BE2C (cell line): Measurements from ENCODE around the gene ADIPOR2.

Experiments used
- DNase-seq: peaks from one replicate; pipeline ENCODE4 v3.0.0-alpha.2; 2020
- H3K27me3 ChIP-seq: fragments of 250-450 bp; sonication (Bioruptor Pico); 2 replicates; pipeline ENCODE4 v1.5.1; 2020; ENCODE audit warnings: mild to moderate bottlenecking
- H3K36me3 ChIP-seq: fragments of 250-450 bp; sonication (Bioruptor Pico); 2 replicates; pipeline ENCODE4 v1.5.1; 2020; ENCODE audit warnings: mild to moderate bottlenecking
- H3K4me1 ChIP-seq: fragments of 250-450 bp; sonication (Bioruptor Pico); 2 replicates; pipeline ENCODE4 v1.5.1; 2020
- H3K4me3 ChIP-seq: 2 replicates; pipeline ENCODE4 v1.5.1; 2011; ENCODE audit warnings: low read depth, low read length
- H3K9me3 ChIP-seq: fragments of 250-450 bp; sonication (Bioruptor Pico); 2 replicates; pipeline ENCODE4 v1.5.1; 2020
- TF ChIP-seq, protein P1 (sequence below): IDR thresholded peaks from 2 replicates; pipeline ENCODE4 v1.5.1; 2012; ENCODE audit warnings: mild to moderate bottlenecking, low read depth, low read length

Gene ADIPOR2

DNA sequence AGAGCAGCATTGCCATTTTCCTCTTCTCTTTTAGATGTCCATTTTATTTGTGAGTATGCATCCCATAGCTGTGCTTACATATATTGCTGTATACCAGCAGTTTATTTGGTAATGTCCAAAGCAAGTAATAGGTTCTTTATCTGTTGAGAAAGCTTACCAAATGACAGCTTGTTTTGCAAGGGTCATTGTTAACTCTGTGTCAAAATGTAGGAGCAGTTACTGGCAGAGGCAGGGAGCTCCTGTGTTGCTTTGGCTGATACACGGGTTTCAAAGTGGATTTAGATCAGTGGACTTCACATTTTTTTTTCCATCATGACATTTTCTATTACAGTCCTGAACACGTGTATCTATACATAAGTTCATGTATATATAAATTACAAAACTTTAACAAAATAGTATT, 91.3 kb downstream of the ADIPOR2 start:
- H3K27me3 ChIP-seq: no peaks in the 10 kb centered on the region
- H3K9me3 ChIP-seq: no peaks in the 10 kb centered on the region
- no peaks in the 10 kb centered on the region for H3K4me1 ChIP-seq
- TF ChIP-seq, protein P1, sequence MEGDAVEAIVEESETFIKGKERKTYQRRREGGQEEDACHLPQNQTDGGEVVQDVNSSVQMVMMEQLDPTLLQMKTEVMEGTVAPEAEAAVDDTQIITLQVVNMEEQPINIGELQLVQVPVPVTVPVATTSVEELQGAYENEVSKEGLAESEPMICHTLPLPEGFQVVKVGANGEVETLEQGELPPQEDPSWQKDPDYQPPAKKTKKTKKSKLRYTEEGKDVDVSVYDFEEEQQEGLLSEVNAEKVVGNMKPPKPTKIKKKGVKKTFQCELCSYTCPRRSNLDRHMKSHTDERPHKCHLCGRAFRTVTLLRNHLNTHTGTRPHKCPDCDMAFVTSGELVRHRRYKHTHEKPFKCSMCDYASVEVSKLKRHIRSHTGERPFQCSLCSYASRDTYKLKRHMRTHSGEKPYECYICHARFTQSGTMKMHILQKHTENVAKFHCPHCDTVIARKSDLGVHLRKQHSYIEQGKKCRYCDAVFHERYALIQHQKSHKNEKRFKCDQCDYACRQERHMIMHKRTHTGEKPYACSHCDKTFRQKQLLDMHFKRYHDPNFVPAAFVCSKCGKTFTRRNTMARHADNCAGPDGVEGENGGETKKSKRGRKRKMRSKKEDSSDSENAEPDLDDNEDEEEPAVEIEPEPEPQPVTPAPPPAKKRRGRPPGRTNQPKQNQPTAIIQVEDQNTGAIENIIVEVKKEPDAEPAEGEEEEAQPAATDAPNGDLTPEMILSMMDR: no peak
- peaks cover 32% of the 10 kb centered on the region for H3K36me3 ChIP-seq
- no peak overlapping the region for H3K4me3 ChIP-seq
- no peak for DNase-seq

DNA sequence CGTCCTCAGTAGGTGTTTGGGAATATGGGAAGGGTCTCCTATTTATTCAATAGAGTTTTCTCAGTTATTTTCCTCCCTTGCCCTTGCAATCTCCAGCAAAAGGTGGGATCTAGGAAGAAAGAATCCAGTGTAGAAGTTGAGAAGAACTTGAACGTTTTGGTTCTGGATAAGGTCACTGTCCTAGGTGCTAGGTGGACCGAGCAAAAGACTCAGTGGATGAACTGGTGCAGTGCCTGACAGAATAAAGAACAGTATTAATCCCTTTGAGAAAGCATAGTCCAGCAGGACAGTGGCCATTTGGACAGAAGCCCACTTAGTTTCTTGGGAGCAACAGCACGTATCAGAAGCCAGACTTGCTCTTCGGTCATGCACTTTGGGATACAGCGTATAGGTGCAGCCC, 96.8 kb downstream of the ADIPOR2 start:
- TF ChIP-seq, protein P1: no peak
- no peaks in the 10 kb centered on the region for H3K9me3 ChIP-seq
- H3K36me3 ChIP-seq: peaks cover 21% of the 10 kb centered on the region
- H3K27me3 ChIP-seq: no peaks in the 10 kb centered on the region
- H3K4me1 ChIP-seq: peaks cover 6% of the 10 kb centered on the region; the same call in 1 of the 2 replicates
- DNase-seq: no peak
- H3K4me3 ChIP-seq: no peak overlapping the region

DNA sequence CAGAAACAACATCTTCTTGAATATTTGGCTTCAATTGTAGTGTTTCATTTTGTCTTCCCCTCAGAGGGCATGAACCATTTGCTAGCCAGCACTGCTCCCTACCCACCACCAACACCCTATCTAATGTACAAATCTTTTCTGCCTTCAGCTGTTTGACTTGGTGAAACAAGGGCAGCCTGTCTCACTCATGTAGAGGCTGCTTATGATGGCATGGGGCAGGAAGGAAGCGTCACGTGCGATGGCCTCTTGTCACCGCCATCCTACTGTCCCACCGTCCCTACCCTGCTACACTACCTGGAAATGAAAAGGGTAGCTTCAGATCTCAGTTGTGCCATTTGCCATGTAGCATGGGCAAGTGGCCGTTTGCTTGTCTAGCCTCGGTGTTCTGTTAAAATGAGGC, 99.6 kb downstream of the ADIPOR2 start:
- H3K4me1 ChIP-seq: peaks cover 6% of the 10 kb centered on the region; the same call in 1 of the 2 replicates

DNA sequence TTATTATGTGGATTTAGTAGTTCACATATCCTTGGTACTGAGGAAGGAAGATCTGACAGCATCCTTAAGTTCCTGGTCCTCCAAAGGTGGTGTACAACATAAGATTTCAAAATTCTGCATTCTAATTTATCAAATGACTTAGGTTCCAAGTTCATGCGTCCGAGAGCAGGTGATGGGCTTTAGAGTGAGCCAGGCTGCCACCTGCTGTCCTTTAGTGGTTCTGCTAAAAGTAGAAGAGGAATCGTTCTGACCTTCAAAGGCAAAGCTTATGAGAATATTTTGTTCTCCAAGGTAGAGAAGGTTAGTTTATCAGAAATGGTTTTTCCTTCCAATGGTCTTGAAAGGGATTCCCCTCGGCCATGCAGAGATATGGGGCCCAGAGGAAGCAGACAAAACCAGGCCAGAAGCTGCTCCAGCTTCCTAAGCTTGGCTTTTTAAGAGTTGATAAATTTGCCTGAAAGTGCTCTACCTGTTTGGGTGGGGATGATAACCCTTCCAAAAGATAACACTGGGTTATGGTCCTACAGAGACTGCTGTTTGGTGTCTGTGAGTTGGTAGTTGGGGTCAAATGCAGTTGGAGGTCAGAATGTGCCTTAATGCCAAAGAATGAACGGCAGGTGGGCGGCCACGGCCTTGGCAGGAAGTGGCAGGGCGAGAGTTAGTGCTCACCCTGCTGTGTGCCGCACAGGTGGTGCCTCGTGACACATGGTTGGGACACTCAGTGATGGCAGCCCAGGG, 100.4 kb downstream of the ADIPOR2 start:
- Histone ChIP-seq H3K4me3 (no peak overlapping the region), H3K4me1 (peaks cover 6% of the 10 kb centered on the region; the same call in 1 of the 2 replicates), H3K36me3 (peaks cover 7% of the 10 kb centered on the region), H3K9me3 (no peaks in the 10 kb centered on the region), H3K27me3 (no peaks in the 10 kb centered on the region)
- TF ChIP-seq, protein P1: peak; percentile 95
- peak; percentile 71 for DNase-seq

More for the DNA sequence above, 99.6 kb downstream of the ADIPOR2 start:
- Histone ChIP-seq H3K36me3 (peaks cover 14% of the 10 kb centered on the region), H3K4me3 (no peak overlapping the region), H3K27me3 (no peaks in the 10 kb centered on the region), H3K9me3 (no peaks in the 10 kb centered on the region)
- TF ChIP-seq, protein P1: no peak
- no peak for DNase-seq

DNA sequence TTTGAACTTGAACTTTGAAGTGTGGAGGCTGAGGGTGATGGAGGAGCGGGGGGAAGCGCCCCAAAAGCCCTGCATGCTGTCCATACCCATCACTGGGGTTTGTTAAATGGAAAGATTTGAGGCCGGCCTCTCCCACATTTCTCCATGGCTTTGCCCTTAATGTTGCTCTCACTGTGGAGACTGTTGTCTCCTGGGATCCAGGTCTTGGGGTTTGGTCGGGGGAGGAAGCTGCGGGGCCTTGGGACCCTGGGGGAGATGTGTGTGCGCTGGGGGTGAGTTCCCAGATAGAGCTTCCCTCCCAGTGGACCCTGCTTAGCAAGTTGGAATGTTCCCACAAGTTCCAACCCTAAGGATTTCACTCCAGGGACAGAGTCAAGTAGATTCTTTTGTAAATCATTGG, 101.5 kb downstream of the ADIPOR2 start:
- Histone ChIP-seq H3K9me3 (no peaks in the 10 kb centered on the region), H3K36me3 (peaks cover 3% of the 10 kb centered on the region; the same call in 1 of the 2 replicates), H3K27me3 (no peaks in the 10 kb centered on the region), H3K4me1 (peaks cover 6% of the 10 kb centered on the region; the same call in 1 of the 2 replicates), H3K4me3 (no peak overlapping the region)
- TF ChIP-seq, protein P1: no peak
- no peak for DNase-seq
